ENCODE measurements around the gene MYOM3.
A peak's percentile ranks its signal among the peaks of the same experiment; 100 is the strongest.

The MYOM3 gene

DNA sequence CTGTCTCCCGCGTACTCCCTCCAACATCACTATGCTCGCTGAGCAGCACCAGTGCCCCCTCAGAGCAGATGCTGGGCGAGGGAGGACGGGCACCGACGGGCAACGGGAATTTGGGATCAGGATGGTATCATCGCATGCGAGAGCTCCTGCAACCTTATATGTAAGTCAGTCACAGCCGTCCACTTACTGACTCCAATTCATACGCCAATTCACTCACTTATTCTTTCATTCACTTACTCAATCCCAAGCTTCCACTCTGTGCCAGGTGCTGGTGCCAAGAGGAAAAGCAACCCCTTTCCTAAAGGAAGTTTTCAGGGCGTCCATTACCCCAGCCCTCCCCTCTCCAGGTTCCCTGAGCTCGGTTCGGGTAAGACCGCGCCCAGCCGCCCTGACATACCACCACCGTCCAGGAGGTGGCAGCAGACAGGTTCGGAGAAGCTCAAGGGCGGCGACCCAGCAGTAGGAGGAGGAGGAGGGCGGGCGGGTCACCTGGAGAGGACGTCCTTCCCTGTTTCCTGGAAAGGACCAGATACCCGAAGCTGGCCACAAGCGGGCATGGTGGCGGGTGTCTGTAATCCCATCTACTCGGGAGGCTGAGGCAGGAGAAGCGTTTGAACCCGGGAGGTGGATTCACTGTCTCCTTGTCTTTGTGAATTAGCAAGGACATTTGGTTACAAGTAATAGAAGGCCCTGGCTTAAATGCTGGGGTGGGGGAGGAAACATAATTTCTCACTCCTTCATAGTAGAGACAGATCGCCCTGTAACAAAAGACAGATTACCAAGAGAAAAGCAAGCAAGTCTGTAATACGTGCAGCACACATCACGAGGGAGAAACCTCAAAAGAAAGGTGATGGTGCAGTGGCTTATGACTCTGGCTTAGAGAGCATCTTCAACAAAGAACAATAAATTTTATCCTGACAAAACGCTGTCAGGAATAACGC is 38.6 kb upstream of the MYOM3 start:
- Histone ChIP-seq H3F3A (ENCODE audit: control insufficient read depth, insufficient read depth) (peaks cover 18% of the 10 kb centered on the region), H3K27ac (ENCODE audit: low read depth, low read length) (peak overlapping the region; percentile 96), H3K4me1 (ENCODE audit: control insufficient read depth, low read length) (peaks cover 50% of the 10 kb centered on the region), H4K20me1 (ENCODE audit: control insufficient read depth, insufficient read depth, low read depth, low read length) (no peaks in the 10 kb centered on the region), H3K9me2 (replicated peaks; ENCODE audit: control insufficient read depth, low read length) (no peaks in the 10 kb centered on the region), H3K27me3 (ENCODE audit: control insufficient read depth, low read length) (no peaks in the 10 kb centered on the region), H3K4me3 (ENCODE audit: low read length) (peak overlapping the region; percentile 75), H3K4me2 (ENCODE audit: low read length) (peak overlapping the region; percentile 98), H3K79me2 (ENCODE audit: control insufficient read depth, low read length) (peaks cover 38% of the 10 kb centered on the region), H3K36me3 (ENCODE audit: control insufficient read depth, low read length) (peaks cover 16% of the 10 kb centered on the region), H3K9me3 (ENCODE audit: control insufficient read depth, insufficient read depth, low read length) (no peaks in the 10 kb centered on the region)
- TF ChIP-seq, protein P1, sequence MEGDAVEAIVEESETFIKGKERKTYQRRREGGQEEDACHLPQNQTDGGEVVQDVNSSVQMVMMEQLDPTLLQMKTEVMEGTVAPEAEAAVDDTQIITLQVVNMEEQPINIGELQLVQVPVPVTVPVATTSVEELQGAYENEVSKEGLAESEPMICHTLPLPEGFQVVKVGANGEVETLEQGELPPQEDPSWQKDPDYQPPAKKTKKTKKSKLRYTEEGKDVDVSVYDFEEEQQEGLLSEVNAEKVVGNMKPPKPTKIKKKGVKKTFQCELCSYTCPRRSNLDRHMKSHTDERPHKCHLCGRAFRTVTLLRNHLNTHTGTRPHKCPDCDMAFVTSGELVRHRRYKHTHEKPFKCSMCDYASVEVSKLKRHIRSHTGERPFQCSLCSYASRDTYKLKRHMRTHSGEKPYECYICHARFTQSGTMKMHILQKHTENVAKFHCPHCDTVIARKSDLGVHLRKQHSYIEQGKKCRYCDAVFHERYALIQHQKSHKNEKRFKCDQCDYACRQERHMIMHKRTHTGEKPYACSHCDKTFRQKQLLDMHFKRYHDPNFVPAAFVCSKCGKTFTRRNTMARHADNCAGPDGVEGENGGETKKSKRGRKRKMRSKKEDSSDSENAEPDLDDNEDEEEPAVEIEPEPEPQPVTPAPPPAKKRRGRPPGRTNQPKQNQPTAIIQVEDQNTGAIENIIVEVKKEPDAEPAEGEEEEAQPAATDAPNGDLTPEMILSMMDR (IDR thresholded peaks at IDR 0.05; ENCODE audit: low read depth, low read length, poor library complexity, severe bottlenecking) = peak; percentile 89
- no peak for TF ChIP-seq EZH2phosphoT487 (IDR thresholded peaks at IDR 0.05; ENCODE audit: borderline replicate concordance, low read length)

DNA sequence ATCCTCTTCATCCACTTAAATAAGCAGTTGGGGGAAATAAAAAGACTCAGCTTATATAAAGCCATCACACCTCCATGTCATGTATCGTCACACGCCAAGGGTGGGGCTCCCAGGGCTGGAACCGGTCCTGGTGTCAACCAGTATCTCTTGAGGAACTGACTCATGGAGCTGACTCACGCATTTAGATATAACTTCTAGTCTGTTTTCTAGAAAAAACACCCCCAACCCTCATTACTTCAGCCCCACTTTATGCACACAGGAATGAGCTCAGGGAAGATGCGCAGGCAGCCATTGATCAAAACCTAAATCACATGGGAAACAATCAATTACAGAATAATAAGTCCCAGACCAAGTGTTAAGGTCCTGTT is 37.9 kb upstream of the MYOM3 start:
- Histone ChIP-seq H3K9me3 (ENCODE audit: control insufficient read depth, insufficient read depth, low read length) (no peaks in the 10 kb centered on the region), H3K27ac (ENCODE audit: low read depth, low read length) (no peak overlapping the region), H3K4me1 (ENCODE audit: control insufficient read depth, low read length) (peaks cover 44% of the 10 kb centered on the region), H3K9me2 (replicated peaks; ENCODE audit: control insufficient read depth, low read length) (no peaks in the 10 kb centered on the region), H3K27me3 (ENCODE audit: control insufficient read depth, low read length) (no peaks in the 10 kb centered on the region), H3F3A (ENCODE audit: control insufficient read depth, insufficient read depth) (peaks cover 18% of the 10 kb centered on the region), H3K36me3 (ENCODE audit: control insufficient read depth, low read length) (peaks cover 10% of the 10 kb centered on the region), H3K79me2 (ENCODE audit: control insufficient read depth, low read length) (peaks cover 31% of the 10 kb centered on the region), H3K4me2 (ENCODE audit: low read length) (peak overlapping the region; percentile 98), H4K20me1 (ENCODE audit: control insufficient read depth, insufficient read depth, low read depth, low read length) (no peaks in the 10 kb centered on the region), H3K4me3 (ENCODE audit: low read length) (peak overlapping the region; percentile 75)
- TF ChIP-seq, protein P1 (IDR thresholded peaks at IDR 0.05; ENCODE audit: low read depth, low read length, poor library complexity, severe bottlenecking) = no peak
- no peak for TF ChIP-seq EZH2phosphoT487 (IDR thresholded peaks at IDR 0.05; ENCODE audit: borderline replicate concordance, low read length)

DNA sequence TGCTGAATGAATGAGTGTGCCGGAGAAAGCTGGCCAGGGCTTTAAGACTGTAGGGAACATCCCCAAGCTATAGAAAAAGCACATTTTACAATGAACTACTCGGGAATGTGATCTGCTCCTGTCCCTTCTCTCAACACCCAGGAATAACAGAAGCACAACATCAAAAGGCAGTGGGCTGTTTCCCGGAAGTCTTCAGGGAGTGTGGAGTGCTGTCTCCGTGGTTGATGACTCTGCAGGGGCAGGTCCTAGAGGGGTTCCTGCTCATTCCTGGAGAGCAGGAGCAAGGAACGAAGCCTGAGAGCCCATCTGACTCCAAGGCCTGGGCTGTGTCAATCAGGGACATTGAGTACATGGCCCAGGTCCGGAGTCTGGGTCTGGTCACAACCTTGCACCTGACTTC is 35.9 kb upstream of the MYOM3 start:
- Histone ChIP-seq H3K79me2 (ENCODE audit: control insufficient read depth, low read length) (peaks cover 15% of the 10 kb centered on the region), H3K27me3 (ENCODE audit: control insufficient read depth, low read length) (peaks cover 3% of the 10 kb centered on the region; the same call in 1 of the 2 replicates), H3F3A (ENCODE audit: control insufficient read depth, insufficient read depth) (peaks cover 13% of the 10 kb centered on the region), H3K9me2 (replicated peaks; ENCODE audit: control insufficient read depth, low read length) (no peaks in the 10 kb centered on the region), H3K4me2 (ENCODE audit: low read length) (no peak overlapping the region), H4K20me1 (ENCODE audit: control insufficient read depth, insufficient read depth, low read depth, low read length) (no peaks in the 10 kb centered on the region), H3K4me3 (ENCODE audit: low read length) (no peak overlapping the region), H3K4me1 (ENCODE audit: control insufficient read depth, low read length) (peaks cover 33% of the 10 kb centered on the region), H3K9me3 (ENCODE audit: control insufficient read depth, insufficient read depth, low read length) (no peaks in the 10 kb centered on the region), H3K27ac (ENCODE audit: low read depth, low read length) (no peak overlapping the region), H3K36me3 (ENCODE audit: control insufficient read depth, low read length) (no peaks in the 10 kb centered on the region; the same call in none of the 2 replicates)
- TF ChIP-seq, protein P1 (IDR thresholded peaks at IDR 0.05; ENCODE audit: low read depth, low read length, poor library complexity, severe bottlenecking) = no peak
- TF ChIP-seq EZH2phosphoT487 (IDR thresholded peaks at IDR 0.05; ENCODE audit: borderline replicate concordance, low read length) = no peak

Data from DOHH2 (cell line).